H1 (cell line): ENCODE measurements around the gene FHIT. TPM values are rescaled to one million over a fixed set of nuclear protein-coding genes. Genes with fewer than 3 reads are reported as not detected.

Source experiments
- CTCF ChIA-PET: fragments of 300-600 bp; sonication (Branson Sonifier 250); formaldehyde crosslinking; loops from one replicate; lab custom pipeline; 2021; ENCODE audit not compliant: partially characterized antibody; lab: Charles Lee
- POLR2A ChIA-PET: fragments of 300-600 bp; sonication (Branson Sonifier 250); formaldehyde crosslinking; loops from one replicate; lab custom pipeline; 2021; ENCODE audit warnings: inconsistent platforms; ENCODE audit not compliant: partially characterized antibody; lab: Charles Lee
- DNase-seq, 2 experiments: peaks; one replicate each; pipeline versions ENCODE4 v3.0.0 to v3.0.0-alpha.2; 2010 to 2022; ENCODE audit warnings: low spot score in 2 of 2, low read depth in 1 of 2, mixed read lengths in 1 of 2
- FAIRE-seq: peaks from 2 replicates; lab custom pipeline; 2011; peaks lifted over from hg19 to GRCh38; lab: Jason Lieb, UNC
- H2AFZ ChIP-seq: 2 replicates; pipeline ENCODE4 v1.8.1; 2012; ENCODE audit warnings: low read length, inconsistent platforms
- H2AK5ac ChIP-seq: 2 replicates; pipeline ENCODE4 v1.6.1; 2013; ENCODE audit warnings: low read depth, low read length
- H2BK120ac ChIP-seq: replicated peaks from 2 replicates; pipeline ENCODE3; 2013; ENCODE audit warnings: low read depth, low read length, inconsistent platforms
- H2BK12ac ChIP-seq: 2 replicates; pipeline ENCODE4 v1.6.1; 2013; ENCODE audit warnings: low read depth, low read length
- H2BK15ac ChIP-seq: 2 replicates; pipeline ENCODE4 v1.6.1; 2013; ENCODE audit warnings: low read length
- H2BK20ac ChIP-seq: 2 replicates; pipeline ENCODE4 v1.6.1; 2013; ENCODE audit warnings: low read length
- H2BK5ac ChIP-seq: 2 replicates; pipeline ENCODE4 v1.6.1; 2013; ENCODE audit warnings: low read depth, low read length
- H3K14ac ChIP-seq: 2 replicates; pipeline ENCODE4 v1.6.1; 2013; ENCODE audit warnings: inconsistent platforms; ENCODE audit not compliant: insufficient read length
- H3K18ac ChIP-seq: 2 replicates; pipeline ENCODE4 v1.6.1; 2013; ENCODE audit warnings: low read length; ENCODE audit errors: extremely low read depth
- H3K23ac ChIP-seq: 2 replicates; pipeline ENCODE4 v1.6.1; 2013; ENCODE audit warnings: inconsistent platforms; ENCODE audit not compliant: insufficient read length
- H3K23me2 ChIP-seq: 2 replicates; pipeline ENCODE4 v1.6.1; 2013; ENCODE audit warnings: low read depth, low read length
- H3K27ac ChIP-seq: 2 replicates; pipeline ENCODE4 v1.6.1; 2011; ENCODE audit warnings: low read depth, low read length, inconsistent platforms
- H3K27me3 ChIP-seq, 4 experiments: replicated peaks in 1 of 4; 1 replicate in 1 of 4; 2 replicates in 3 of 4; pipeline versions ENCODE4 v1.6.1 to v1.8.1; 2011 to 2013; ENCODE audit warnings: low read length in 3 of 4, mild to moderate bottlenecking in 3 of 4, inconsistent platforms in 2 of 4, mixed read lengths in 2 of 4, moderate library complexity in 1 of 4; ENCODE audit not compliant: control insufficient read depth in 3 of 4, insufficient read depth in 3 of 4; ENCODE audit errors: extremely low read depth in 1 of 4
- H3K36me3 ChIP-seq, 4 experiments: 2 replicates each; pipeline versions ENCODE4 v1.6.1 to v1.8.1; 2011 to 2013; ENCODE audit warnings: mild to moderate bottlenecking in 4 of 4, low read length in 3 of 4, moderate library complexity in 2 of 4, control low read depth in 1 of 4, inconsistent platforms in 1 of 4; ENCODE audit not compliant: insufficient read depth in 4 of 4, control insufficient read depth in 2 of 4
- H3K4ac ChIP-seq: replicated peaks from 2 replicates; pipeline ENCODE3; 2013; ENCODE audit warnings: low read length, low read depth, mixed read lengths, inconsistent platforms; ENCODE audit not compliant: insufficient read length
- H3K4me1 ChIP-seq, 4 experiments: replicated peaks in 1 of 4; 1 replicate in 1 of 4; 2 replicates in 3 of 4; pipeline versions ENCODE4 v1.6.1 to v1.8.1; 2011 to 2013; ENCODE audit warnings: low read length in 3 of 4, inconsistent platforms in 2 of 4, mixed read lengths in 1 of 4; ENCODE audit not compliant: insufficient read depth in 4 of 4, control insufficient read depth in 3 of 4
- H3K4me2 ChIP-seq, 2 experiments: 2 replicates each; pipeline versions ENCODE4 v1.6.1 to v1.8.1; 2011 to 2013; ENCODE audit warnings: low read depth in 2 of 2, low read length in 2 of 2, control low read depth in 1 of 2, inconsistent platforms in 1 of 2, mild to moderate bottlenecking in 1 of 2; ENCODE audit not compliant: insufficient read depth in 1 of 2
- H3K4me3 ChIP-seq, 4 experiments: fragments of 200-600, 300-600 bp in 1 of 4; sonication (generic), shearing (Covaris generic), sonication (Bioruptor Twin) in 1 of 4; 2 replicates each; pipeline versions ENCODE4 v1.5.1 to v1.8.1; 2011 to 2016; ENCODE audit warnings: low read length in 4 of 4, low read depth in 3 of 4, control low read depth in 2 of 4, inconsistent platforms in 2 of 4, mild to moderate bottlenecking in 2 of 4, mixed read lengths in 1 of 4, moderate library complexity in 1 of 4; ENCODE audit not compliant: insufficient read depth in 2 of 4; ENCODE audit errors: extremely low read depth in 1 of 4
- H3K56ac ChIP-seq: replicated peaks from 2 replicates; pipeline ENCODE3; 2013; ENCODE audit warnings: low read depth, mild to moderate bottlenecking, mixed read lengths, low read length, inconsistent platforms; ENCODE audit not compliant: insufficient read length
- H3K79me1 ChIP-seq: 2 replicates; pipeline ENCODE4 v1.6.1; 2013; ENCODE audit warnings: low read depth, low read length, control low read depth
- H3K79me2 ChIP-seq, 2 experiments: 2 replicates each; pipeline versions ENCODE4 v1.6.1 to v1.8.1; 2012 to 2013; ENCODE audit warnings: low read length in 2 of 2, mild to moderate bottlenecking in 2 of 2, inconsistent platforms in 1 of 2; ENCODE audit not compliant: insufficient read depth in 2 of 2, control insufficient read depth in 1 of 2
- H3K9ac ChIP-seq, 4 experiments: replicated peaks in 1 of 4; 1 replicate in 1 of 4; 2 replicates in 3 of 4; pipeline versions ENCODE4 v1.6.1 to v1.8.1; 2011 to 2013; ENCODE audit warnings: low read depth in 3 of 4, low read length in 3 of 4, control low read depth in 2 of 4, mild to moderate bottlenecking in 2 of 4, moderate library complexity in 2 of 4, inconsistent platforms in 1 of 4; ENCODE audit errors: extremely low read depth in 1 of 4
- H3K9me3 ChIP-seq, 2 experiments: 2 replicates each; pipeline versions ENCODE4 v1.6.1 to v1.8.1; 2012 to 2013; ENCODE audit warnings: mild to moderate bottlenecking in 2 of 2, moderate library complexity in 2 of 2, control low read depth in 1 of 2, inconsistent platforms in 1 of 2, low read depth in 1 of 2, low read length in 1 of 2, mixed read lengths in 1 of 2; ENCODE audit not compliant: insufficient read depth in 2 of 2
- H4K20me1 ChIP-seq, 2 experiments: replicated peaks in 1 of 2; 2 replicates each; pipeline versions ENCODE3 to v1.8.1; 2011 to 2013; ENCODE audit warnings: inconsistent platforms in 2 of 2, low read length in 2 of 2, mild to moderate bottlenecking in 1 of 2; ENCODE audit not compliant: insufficient read depth in 2 of 2, control insufficient read depth in 1 of 2
- H4K5ac ChIP-seq: 2 replicates; pipeline ENCODE4 v1.6.1; 2013; ENCODE audit warnings: low read length, low read depth, mixed read lengths, inconsistent platforms; ENCODE audit not compliant: insufficient read length
- H4K8ac ChIP-seq: 2 replicates; pipeline ENCODE4 v1.8.0; 2013; ENCODE audit warnings: mild to moderate bottlenecking, moderate library complexity, low read length, inconsistent platforms; ENCODE audit not compliant: insufficient read depth; ENCODE audit errors: extremely low read depth
- H4K91ac ChIP-seq: replicated peaks from 2 replicates; pipeline ENCODE3; 2013; ENCODE audit warnings: low read length, mixed read lengths, inconsistent platforms; ENCODE audit not compliant: insufficient read length
- NANOG ChIP-seq: IDR thresholded peaks from 2 replicates; pipeline ENCODE4 v1.6.1; 2011; ENCODE audit warnings: low read length, low read depth, mild to moderate bottlenecking, inconsistent platforms; ENCODE audit not compliant: insufficient read depth, poor library complexity, severe bottlenecking
- WGBS, 2 experiments: shearing (Covaris generic) in 1 of 2; methylation state at CpG; one replicate each; pipeline versions ENCODE4 v1.1.6 to v1.1.7; 2013 to 2015; ENCODE audit warnings: low lambda C conversion rate in 2 of 2, mixed read lengths in 2 of 2, inconsistent platforms in 1 of 2, low coverage in 1 of 2, missing lambda C conversion rate in 1 of 2; ENCODE audit not compliant: insufficient replicate concordance in 2 of 2, insufficient coverage in 1 of 2, insufficient read length in 1 of 2; ENCODE audit errors: extremely low coverage in 1 of 2, missing lambda C conversion rate in 1 of 2; 5-methylcytosine and 5-hydroxymethylcytosine counted together
- polyA plus RNA-seq, 7 experiments: library from polyadenylated mRNA; depleted of rRNA in 3 of 7; stranded (reverse) in 5 of 7; unstranded in 2 of 7; fragments of >200 nt in 5 of 7; fragments of 200-250 nt in 2 of 7; gene quantifications; 1 replicate in 5 of 7; 2 replicates in 1 of 7; 4 replicates in 1 of 7; pipeline versions ENCODE4 v1.2.1 to v1.2.3, GENCODE V29; 2011 to 2013; ENCODE audit warnings: missing spikeins in 2 of 7, mixed read lengths in 2 of 7
- total RNA-seq: library from RNA; stranded (reverse); fragmentation: NEBNext Ultra II Directional; extraction: Animal tissue kit (Norgen Biotek cat#: 25700); gene quantifications from 2 replicates; pipeline ENCODE4 v1.2.1, GENCODE V29; 2021

Gene FHIT
- total and polyA plus RNA-seq, 2 of the 8 experiments (the other 6 are each of a cell fraction or from before 2014, with no cell fraction given) = 1.2 to 3.2 TPM

DNA sequence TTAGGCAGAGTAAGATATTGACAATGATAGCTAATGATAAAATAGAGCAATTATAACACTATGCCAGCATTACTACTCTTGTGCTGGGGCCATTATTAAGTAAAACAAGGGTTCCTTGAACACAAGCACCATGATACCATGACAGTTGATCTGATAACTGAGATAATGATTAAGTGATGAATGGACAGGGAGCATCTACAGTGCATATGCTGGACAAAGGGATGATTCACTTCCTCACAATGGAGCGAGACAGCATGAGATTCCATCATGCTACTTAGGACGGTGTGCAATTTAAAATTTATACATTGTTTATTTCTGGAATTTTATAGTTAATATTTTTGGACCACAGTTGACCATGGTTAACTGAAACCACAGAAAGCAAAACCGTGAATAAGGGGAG is 156.6 kb downstream of the FHIT start:
- DNase-seq (no peak), FAIRE-seq (no peak)
- H3K4ac ChIP-seq = no peak overlapping the region
- no peak overlapping the region for H2BK20ac ChIP-seq
- POLR2A ChIA-PET = no interaction called here
- WGBS, 2 experiments = 82% methylated on average over 3 of the region's 3 CpGs; no CpG with 5 or more reads in 1 of the 2 experiments
- no peaks in the 10 kb centered on the region for H3K36me3 ChIP-seq
- H2BK120ac ChIP-seq = no peak overlapping the region
- H2BK12ac ChIP-seq = no peak overlapping the region
- no peak overlapping the region for H3K18ac ChIP-seq
- no peak overlapping the region for H4K91ac ChIP-seq
- TF ChIP-seq NANOG = no peak
- no peak overlapping the region for H2BK5ac ChIP-seq
- no peaks in the 10 kb centered on the region for H3K79me1 ChIP-seq
- H3K79me2 ChIP-seq = no peaks in the 10 kb centered on the region
- CTCF ChIA-PET = no interaction called here
- no peak overlapping the region for H3K27ac ChIP-seq
- no peak overlapping the region for H3K56ac ChIP-seq
- H3K27me3 ChIP-seq = no peaks in the 10 kb centered on the region
- no peak overlapping the region for H2BK15ac ChIP-seq
- H3K4me1 ChIP-seq = no peaks in the 10 kb centered on the region; a peak in 1 of 7 replicates
- no peak overlapping the region for H4K8ac ChIP-seq
- H2AK5ac ChIP-seq = no peak overlapping the region
- H3K23me2 ChIP-seq = no peaks in the 10 kb centered on the region
- H3K14ac ChIP-seq = no peak overlapping the region
- no peak overlapping the region for H3K9ac ChIP-seq
- H4K20me1 ChIP-seq = no peaks in the 10 kb centered on the region
- H3K23ac ChIP-seq = no peak overlapping the region
- H3K4me2 ChIP-seq = no peak overlapping the region
- H2AFZ ChIP-seq = no peak overlapping the region
- H3K4me3 ChIP-seq = no peak overlapping the region
- H4K5ac ChIP-seq = no peak overlapping the region
- no peaks in the 10 kb centered on the region for H3K9me3 ChIP-seq
